ENCODE data around the gene SLC25A20. TPM values are rescaled to one million over a fixed set of nuclear protein-coding genes. Genes with fewer than 3 reads are reported as not detected.

Gene SLC25A20
- total RNA-seq, 1 donor from 2014 or later, result 10.3 TPM

- DNase-seq, result no peak
These were observed 964 bp downstream of the SLC25A20 start for GRCh38 chr3:48897460-48898376.

- no peak for DNase-seq
These were observed 1.7 kb downstream of the SLC25A20 start for GRCh38 chr3:48896936-48897335.

GRCh38 chr3:48894516-48894915, 4.2 kb downstream of the SLC25A20 start:
- no peak for DNase-seq

GRCh38 chr3:48891606-48892005, 7.1 kb downstream of the SLC25A20 start:
- no peak for DNase-seq

GRCh38 chr3:48885753-48886152, 12.9 kb downstream of the SLC25A20 start:
- DNase-seq, result no peak

GRCh38 chr3:48881652-48882114, 17.0 kb downstream of the SLC25A20 start:
- DNase-seq, result no peak

- no peak for DNase-seq
These were observed 17.7 kb downstream of the SLC25A20 start for GRCh38 chr3:48881006-48881405.

- no peak for DNase-seq
These were observed 18.7 kb downstream of the SLC25A20 start for GRCh38 chr3:48879994-48880377.

- no peak for DNase-seq
These were observed 19.2 kb downstream of the SLC25A20 start for GRCh38 chr3:48879307-48879993.

GRCh38 chr3:48877671-48878070, 21.0 kb downstream of the SLC25A20 start:
- DNase-seq, result no peak

- no peak for DNase-seq
These were observed 35.6 kb downstream of the SLC25A20 start for GRCh38 chr3:48863122-48863521.

GRCh38 chr3:48859206-48859605, 39.5 kb downstream of the SLC25A20 start:
- no peak for DNase-seq

GRCh38 chr3:48858709-48859108, 40.0 kb downstream of the SLC25A20 start:
- no peak for DNase-seq

GRCh38 chr3:48857641-48858040, 41.0 kb downstream of the SLC25A20 start:
- DNase-seq, result no peak

GRCh38 chr3:48856469-48856868, 42.2 kb downstream of the SLC25A20 start:
- DNase-seq, result no peak

- no peak for DNase-seq
These were observed 42.8 kb downstream of the SLC25A20 start for GRCh38 chr3:48855681-48856447.

- no peak for DNase-seq
These were observed 46.5 kb downstream of the SLC25A20 start for GRCh38 chr3:48852151-48852550.

- DNase-seq, result peak; percentile 34
These were observed 47.3 kb downstream of the SLC25A20 start for GRCh38 chr3:48851407-48851806.

GRCh38 chr3:48848816-48849515, 49.7 kb downstream of the SLC25A20 start:
- DNase-seq, result no peak

GRCh38 chr3:48847504-48848423, 50.9 kb downstream of the SLC25A20 start, which contains the start of gene PRKAR2A:
TSS of gene PRKAR2A (minus strand) at chr3:48847874. CDS start at chr3:48847596, 278 bp downstream.
- DNase-seq, result peak; percentile 83

- peak; percentile 38 for DNase-seq
These were observed 51.6 kb downstream of the SLC25A20 start for GRCh38 chr3:48847053-48847503.
